GM18873 (cell line): ENCODE data around the gene KRTAP10-1.

Experiments
- ATAC-seq: cut with Tn5 transposase; IDR thresholded peaks from one replicate; pipeline ENCODE4 v1.9.1; 2021; ENCODE audit warnings: mild to moderate bottlenecking, moderate library complexity, moderate number of reproducible peaks; ENCODE audit not compliant: unreplicated experiment, low FRiP score

KRTAP10-1 gene

GRCh38 chr21:44530221-44530902, 9.6 kb downstream of the KRTAP10-1 start:
- ATAC-seq = no peak

- no peak for ATAC-seq
Measured at GRCh38 chr21:44529503-44530125, 10.4 kb downstream of the KRTAP10-1 start.

GRCh38 chr21:44529011-44529421, 11.0 kb downstream of the KRTAP10-1 start:
- ATAC-seq = no peak

DNA sequence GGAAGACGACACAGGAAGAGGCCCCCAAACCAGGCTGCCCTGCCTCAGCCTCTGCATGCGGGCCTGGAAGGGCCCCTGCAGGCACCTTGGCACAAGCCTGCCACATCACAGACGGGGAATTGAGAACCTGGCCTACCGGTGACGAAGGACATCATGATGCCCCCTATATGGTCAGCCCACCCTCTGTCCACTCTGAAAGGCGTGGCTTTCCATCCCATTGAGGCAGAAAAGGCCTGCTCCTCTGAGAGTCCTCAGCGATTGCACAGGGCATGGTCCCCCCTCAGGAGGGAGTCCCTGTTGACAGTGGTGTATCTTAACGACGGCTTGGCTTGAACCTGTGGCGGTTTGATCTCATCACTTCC, 11.4 kb downstream of the KRTAP10-1 start:
- no peak for ATAC-seq

DNA sequence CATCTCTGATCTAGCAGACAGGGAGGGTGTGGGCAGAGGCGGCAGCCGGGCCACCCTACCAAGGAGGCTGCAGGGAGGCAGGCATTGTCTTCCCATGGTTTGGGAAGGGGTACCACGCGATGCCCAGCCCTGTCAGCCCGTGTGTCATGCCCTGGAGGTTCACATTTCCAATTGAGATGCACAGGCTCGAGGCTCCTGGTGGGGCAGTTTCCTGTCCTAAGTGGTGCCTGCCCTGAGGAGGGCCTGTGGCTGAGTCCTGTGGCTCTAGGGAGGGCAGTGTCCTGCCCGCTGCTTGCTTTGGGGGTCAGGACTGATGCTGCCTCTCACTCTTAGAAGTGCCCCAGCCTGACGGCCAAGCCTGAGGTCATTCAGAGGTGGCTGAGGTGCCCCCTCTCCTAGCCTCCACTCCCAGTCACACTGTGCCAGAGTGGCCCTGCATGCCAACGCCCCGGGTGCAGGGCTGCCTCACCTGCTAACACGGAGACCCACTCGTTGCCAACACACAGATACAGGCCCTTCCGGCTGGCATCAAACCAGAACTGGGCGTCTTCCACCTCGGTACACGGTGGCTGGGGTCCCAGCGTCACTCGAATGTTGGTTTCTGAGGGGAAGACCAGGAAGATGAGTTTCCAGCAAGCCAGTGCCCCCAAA, 11.9 kb downstream of the KRTAP10-1 start:
- ATAC-seq = no peak

DNA sequence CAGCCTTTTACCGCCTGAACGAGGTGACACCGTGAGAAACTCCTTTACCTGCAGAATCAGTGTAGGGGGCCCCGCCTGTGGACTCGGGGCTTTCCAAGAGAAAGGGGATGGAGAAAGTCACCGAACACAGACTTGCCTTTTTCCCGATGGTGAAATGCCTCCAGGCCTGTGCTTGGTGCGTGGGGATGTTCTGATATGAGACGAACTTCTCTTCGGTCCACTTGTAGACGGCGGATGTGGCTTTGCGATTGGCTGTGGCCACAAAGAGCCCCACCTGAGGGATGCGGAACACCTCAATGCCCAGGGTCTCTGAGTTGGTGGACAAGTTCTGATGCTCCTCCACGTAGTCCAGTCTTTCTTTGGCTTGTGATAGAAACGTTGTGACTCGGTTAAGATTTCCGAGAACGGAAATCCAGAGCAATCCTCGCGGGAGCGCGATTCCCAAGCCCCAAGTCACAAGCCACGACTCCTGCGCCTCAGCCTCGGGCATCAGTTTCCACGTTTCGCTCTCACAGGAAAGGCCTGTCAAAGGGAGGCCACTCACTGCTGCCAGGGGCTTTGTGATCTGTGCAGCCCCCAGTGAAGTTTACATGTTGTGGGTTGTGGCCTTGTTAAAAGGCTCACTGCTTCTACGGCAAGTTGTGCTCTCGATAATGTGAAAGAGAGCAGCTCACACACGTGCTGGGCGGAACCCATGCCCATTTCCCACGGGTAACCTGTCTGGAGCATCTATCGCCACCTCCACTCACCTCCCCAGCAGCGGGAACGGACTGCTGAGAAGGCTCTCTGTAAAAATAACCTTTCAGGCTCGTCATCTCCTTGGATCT, 12.6 kb downstream of the KRTAP10-1 start:
- ATAC-seq = no peak

GRCh38 chr21:44526096-44526997, 13.6 kb downstream of the KRTAP10-1 start:
- ATAC-seq = no peak

DNA sequence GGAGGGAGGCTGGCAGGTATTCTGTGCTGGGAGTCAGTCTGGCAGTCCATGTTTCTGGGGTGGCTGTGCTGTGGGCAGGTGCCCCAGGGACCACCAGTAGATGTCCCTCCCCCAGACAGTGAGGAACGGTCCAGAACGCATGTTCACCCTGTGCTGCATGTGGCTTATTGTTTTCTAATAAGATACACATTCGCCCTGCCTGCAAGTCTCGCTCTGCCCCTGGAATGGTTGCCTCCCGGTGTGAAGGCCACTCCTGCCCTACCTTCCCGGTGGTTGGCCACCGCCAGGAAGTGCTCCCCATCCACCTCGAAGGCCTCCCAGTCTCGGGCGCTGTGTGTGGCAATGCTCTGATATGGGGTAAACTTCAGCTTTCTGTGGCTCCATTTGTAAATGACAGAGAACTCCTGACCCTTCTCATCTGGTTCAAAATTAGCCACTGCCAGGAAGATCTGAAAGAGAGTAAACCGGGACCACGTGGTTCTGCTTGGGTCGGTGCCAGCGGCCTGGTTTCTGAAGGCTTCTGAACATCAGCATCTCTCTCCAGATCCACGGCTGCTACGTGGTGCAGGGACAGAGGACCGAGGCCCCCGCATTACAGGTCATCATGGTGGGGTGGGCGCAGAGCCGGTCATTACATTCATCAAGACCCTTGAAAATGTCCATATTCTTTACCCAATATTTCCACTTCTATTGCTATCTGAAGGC, 14.5 kb downstream of the KRTAP10-1 start:
- no peak for ATAC-seq

GRCh38 chr21:44524414-44525371, 15.3 kb downstream of the KRTAP10-1 start:
- no peak for ATAC-seq

DNA sequence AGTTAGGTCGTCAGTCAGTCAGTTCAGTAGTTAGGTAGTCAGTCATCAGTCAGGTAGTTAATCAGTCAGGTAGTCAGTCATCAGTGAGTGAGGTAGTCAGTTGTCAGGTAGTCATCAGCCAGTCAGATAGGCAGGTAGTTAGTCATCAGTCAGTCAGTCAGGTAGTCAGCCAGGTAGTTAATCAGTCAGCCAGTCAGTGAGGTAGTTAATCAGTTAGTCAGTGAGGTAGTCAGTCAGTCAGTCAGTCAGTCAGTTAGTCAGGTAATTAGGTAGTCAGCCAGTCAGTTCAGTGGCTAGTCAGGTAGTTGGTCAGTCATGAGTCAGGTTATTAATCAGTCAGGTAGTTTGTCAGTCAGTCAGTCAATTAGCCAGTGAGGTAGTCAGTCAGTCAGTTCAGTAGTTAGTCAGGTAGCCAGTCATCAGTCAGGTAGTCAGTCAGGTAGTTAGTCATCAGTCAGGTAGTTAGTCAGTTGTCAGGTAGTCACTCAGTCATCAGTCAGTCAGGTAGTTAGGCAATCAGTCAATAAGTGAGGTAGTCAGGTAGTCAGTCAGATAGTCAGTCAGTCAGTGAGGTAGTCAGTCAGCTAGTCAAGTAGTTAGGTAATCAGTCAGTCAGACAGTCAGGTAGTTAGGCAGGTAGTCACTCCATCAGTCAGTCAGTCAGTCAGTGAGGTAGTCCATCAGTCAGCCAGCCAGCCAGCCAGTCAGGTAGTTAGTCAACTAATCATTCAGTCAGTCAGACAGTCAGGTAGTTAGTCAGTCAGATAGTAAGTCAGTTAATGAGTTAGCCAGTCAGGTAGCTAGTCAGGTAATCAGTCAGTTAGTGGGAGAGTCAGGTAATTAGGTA, 16.2 kb downstream of the KRTAP10-1 start:
- no peak for ATAC-seq

- no peak for ATAC-seq
Measured at GRCh38 chr21:44522753-44523204, 17.2 kb downstream of the KRTAP10-1 start.

- no peak for ATAC-seq
Measured at GRCh38 chr21:44521928-44522752, 17.9 kb downstream of the KRTAP10-1 start.

DNA sequence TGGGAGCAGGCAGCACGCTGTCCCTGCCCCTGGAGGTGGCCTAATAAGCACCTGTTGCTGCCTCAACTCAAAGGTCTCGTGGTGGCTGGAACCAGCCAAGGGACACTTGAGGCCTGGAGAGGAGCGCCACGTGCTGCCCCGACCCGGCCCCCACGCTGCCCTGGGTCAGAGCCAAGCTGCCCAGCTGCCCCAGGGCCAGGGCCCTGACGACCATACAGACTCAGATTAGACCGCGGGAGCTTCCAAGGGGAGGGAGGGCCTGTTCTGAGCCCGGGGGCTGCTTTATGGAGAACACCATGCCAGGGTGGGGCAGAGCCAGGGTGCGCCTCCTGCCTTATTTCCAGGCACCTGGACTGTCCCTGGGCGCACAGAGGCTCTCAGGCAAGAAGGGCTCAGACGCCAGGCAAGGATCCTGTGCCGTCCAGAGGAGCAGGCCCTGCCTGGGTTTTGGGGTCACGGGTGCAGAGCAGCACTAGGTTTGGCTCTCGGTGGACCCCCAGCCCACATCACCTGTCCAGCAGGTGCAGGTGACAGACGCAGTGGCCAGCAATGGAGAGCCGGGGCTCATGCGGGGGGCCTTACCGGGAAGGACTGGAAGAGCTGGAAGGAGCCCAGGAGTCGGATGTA, 18.6 kb downstream of the KRTAP10-1 start:
- ATAC-seq = no peak

DNA sequence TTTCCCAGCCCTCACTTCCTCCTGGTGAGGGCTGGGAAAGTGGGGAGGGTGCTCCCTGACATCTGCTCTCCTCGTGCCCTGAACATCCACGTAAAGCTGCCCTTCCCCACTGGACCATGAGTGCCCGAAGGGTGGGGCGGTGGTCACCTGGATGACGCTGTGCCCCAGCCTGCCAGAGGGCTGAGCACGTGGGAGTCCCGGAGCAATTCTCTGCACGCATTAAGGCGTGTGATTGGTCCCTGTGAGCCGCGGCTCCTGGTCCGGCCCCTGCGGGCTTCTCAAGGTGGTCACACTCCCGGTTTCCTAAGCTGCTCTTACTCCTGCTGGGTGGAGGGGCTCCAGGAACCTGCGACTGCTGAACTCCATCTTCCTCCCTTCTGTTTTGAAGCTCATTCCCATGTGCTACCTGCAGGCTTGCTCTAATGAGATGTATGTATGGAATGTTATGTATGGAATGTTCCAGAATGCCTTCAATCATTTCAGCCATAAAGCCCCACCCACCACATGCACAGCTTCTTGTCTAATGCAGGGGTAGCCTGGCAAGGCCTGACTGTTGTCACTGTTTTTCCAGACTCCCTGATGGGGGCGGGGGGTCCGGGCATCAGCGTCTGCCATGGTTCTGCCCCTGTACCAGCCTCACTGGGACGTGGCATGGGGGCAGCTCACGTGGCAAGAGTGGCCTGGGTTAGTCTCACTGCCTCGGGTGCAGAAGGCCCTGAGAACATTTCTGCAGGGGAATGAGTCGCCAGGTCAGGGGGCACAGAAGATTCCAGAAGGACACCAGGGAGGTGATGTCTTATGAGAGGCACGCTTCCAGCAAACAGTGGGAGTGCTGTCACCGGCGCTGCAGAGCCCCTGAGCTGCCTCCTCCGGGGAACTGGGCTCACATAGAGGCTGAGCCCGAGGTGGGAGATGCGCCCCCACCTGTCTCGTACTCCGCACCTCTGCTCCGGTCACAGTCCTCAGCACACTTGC, 19.4 kb downstream of the KRTAP10-1 start:
- no peak for ATAC-seq
